Measurements from ENCODE around the gene PRPF38B.

The PRPF38B gene

DNA sequence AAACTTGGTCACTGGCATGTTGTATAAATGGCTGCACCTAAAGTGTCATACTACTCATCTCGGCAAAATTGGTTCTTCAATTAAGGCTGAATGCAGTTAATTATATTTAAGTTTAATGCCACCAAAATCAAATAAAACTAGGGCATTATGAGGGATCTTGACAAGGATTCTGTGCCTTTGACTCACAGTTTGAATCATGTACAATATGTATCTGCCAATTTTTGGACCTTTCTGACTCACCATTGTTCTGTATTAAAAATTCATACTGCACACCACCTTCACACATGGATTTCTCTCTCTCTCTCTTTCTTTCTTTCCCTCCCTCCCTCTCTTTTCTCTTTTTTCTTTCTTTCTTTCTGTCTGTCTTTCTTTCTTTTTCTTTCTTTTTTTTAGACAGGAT is 40.3 kb downstream of the PRPF38B start:
- Histone ChIP-seq H3K36me3 (ENCODE audit: control insufficient read depth, insufficient read depth, low read length) (no peaks in the 10 kb centered on the region), H3K4me3 (replicated peaks; ENCODE audit: low read depth, low read length) (no peak overlapping the region), H3K27me3 (replicated peaks; ENCODE audit: control insufficient read depth, insufficient read depth, low read length) (no peaks in the 10 kb centered on the region)
- TF ChIP-seq, protein P1, sequence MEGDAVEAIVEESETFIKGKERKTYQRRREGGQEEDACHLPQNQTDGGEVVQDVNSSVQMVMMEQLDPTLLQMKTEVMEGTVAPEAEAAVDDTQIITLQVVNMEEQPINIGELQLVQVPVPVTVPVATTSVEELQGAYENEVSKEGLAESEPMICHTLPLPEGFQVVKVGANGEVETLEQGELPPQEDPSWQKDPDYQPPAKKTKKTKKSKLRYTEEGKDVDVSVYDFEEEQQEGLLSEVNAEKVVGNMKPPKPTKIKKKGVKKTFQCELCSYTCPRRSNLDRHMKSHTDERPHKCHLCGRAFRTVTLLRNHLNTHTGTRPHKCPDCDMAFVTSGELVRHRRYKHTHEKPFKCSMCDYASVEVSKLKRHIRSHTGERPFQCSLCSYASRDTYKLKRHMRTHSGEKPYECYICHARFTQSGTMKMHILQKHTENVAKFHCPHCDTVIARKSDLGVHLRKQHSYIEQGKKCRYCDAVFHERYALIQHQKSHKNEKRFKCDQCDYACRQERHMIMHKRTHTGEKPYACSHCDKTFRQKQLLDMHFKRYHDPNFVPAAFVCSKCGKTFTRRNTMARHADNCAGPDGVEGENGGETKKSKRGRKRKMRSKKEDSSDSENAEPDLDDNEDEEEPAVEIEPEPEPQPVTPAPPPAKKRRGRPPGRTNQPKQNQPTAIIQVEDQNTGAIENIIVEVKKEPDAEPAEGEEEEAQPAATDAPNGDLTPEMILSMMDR (IDR thresholded peaks at IDR 0.05; ENCODE audit: insufficient read depth, low read length, poor library complexity, severe bottlenecking), result no peak
- DNase-seq (ENCODE audit: extremely low read depth, insufficient read length), result no peak

DNA sequence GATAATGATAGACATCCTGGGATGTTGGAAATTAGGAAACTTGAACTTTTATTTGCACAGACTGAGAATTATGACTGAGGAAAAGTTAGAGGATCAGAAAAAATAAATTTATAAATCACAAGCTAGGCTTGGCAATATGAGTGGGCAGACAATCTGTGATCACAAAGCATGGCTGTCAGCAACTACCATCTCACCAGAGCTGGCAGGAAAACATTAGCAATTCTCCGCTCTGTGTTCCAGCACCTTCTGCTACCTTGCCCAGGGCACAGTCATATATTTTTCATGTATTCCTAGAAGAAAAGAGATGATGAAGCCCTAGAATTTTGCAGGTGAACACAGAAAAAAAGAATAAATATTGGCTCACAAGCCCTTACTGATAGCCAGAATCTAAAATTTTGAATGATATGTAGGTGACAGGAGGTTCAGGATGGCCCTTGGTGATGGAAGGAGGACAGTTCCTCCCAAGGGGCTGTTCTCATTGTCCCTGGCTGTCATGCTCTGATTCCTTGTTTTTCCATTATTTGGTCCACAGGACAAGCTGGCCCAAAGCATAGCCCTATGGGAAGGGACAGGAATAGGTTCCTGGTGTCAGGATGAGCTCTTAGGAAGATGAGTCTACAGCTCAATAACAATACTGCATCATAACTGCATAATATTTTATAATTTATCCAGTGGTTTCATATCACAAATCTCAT is 42.2 kb downstream of the PRPF38B start:
- DNase-seq (ENCODE audit: extremely low read depth, insufficient read length), result no peak
- TF ChIP-seq, protein P1 (IDR thresholded peaks at IDR 0.05; ENCODE audit: insufficient read depth, low read length, poor library complexity, severe bottlenecking), result no peak
- H3K27me3 ChIP-seq (replicated peaks; ENCODE audit: control insufficient read depth, insufficient read depth, low read length), result no peaks in the 10 kb centered on the region; the same call in 1 of the 2 replicates
- H3K36me3 ChIP-seq (ENCODE audit: control insufficient read depth, insufficient read depth, low read length), result no peaks in the 10 kb centered on the region
- H3K4me3 ChIP-seq (replicated peaks; ENCODE audit: low read depth, low read length), result no peak overlapping the region

DNA sequence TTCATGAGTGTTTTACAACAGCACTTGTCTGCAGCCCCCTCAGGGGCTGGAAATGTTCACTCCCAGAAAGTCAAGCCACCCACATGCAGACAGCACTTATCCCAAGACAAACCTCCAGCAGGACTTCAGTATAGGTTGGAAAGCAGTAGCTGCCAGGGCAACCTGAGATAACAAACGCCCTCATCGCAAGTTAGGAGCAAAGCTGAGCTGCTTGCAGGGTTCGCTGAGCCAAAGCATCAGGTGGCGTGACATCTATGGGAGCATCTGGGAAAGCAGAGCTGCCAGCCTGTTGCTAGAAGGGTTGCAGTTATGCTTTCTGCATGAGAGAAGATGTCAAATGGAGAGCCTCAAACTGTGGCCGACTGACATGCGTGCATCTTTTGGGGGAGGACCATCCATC is 50.1 kb downstream of the PRPF38B start:
- DNase-seq (ENCODE audit: extremely low read depth, insufficient read length), result no peak
- TF ChIP-seq, protein P1 (IDR thresholded peaks at IDR 0.05; ENCODE audit: insufficient read depth, low read length, poor library complexity, severe bottlenecking), result no peak

DNA sequence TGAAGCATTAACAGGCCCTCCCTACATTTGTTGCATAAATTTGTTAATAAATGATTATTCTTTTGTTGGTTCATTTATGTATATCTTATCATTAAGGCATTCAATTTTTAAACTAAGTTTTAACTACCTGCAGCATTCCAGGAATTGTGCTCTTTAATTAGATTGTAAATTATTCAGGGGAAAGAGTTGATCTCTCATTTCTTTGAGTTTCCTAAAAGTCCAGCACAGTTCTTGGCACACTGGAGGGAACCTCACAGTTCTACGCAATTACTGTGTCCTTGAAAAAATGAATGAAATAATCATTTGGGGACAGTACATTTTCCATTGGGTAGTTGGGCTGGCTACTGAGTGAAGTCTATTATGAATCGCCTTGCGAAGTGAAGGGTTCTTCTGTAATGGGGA is 53.9 kb downstream of the PRPF38B start:
- Histone ChIP-seq H3K4me3 (replicated peaks; ENCODE audit: low read depth, low read length) (no peak overlapping the region), H3K27me3 (replicated peaks; ENCODE audit: control insufficient read depth, insufficient read depth, low read length) (no peaks in the 10 kb centered on the region), H3K36me3 (ENCODE audit: control insufficient read depth, insufficient read depth, low read length) (no peaks in the 10 kb centered on the region; the same call in 1 of the 2 replicates)
- no peak for DNase-seq (ENCODE audit: extremely low read depth, insufficient read length)
- TF ChIP-seq, protein P1 (IDR thresholded peaks at IDR 0.05; ENCODE audit: insufficient read depth, low read length, poor library complexity, severe bottlenecking), result no peak

More for the DNA sequence above, 50.1 kb downstream of the PRPF38B start:
- Histone ChIP-seq H3K4me3 (replicated peaks; ENCODE audit: low read depth, low read length) (no peak overlapping the region), H3K36me3 (ENCODE audit: control insufficient read depth, insufficient read depth, low read length) (no peaks in the 10 kb centered on the region), H3K27me3 (replicated peaks; ENCODE audit: control insufficient read depth, insufficient read depth, low read length) (no peaks in the 10 kb centered on the region; the same call in 1 of the 2 replicates)

DNA sequence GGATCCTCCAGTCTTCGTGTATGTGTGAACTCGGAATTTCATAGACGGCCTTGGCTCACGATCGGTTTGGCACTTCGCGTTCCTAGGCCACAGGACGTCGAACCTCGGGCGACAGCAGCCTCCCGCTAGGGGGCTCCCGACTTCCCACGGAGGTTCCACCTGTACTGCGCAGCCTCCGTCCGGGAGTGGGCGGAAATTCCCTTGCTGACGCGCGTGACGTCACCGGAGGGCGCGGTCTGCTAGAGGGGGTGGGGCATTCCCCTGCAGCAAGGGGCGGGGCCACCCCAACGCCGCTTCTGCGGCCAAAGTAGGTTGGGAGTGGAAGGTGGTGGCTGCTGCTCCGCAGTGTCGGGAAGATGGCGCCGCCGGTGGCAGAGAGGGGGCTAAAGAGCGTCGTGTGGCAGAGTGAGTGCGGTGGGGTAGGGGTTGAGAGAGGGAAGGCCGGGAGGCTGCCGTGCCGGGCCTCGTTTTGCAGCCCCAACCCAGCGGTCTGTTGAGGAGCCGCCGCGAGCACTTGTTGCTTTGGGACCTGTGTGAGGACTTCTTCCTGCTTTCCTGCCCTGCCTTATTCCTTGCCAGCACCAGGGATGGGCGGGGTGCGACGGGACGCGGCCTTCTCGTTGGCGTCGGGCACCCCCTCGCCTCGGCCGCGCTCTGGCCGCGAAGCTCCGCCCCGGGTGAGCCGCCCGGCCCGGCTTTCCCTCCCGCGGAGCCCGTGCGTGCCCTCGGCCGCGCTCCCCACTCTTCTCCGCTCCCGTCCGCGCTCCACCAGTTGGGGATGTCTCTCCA is 54.5 kb downstream of the PRPF38B start, which contains the start of gene STXBP3:
TSS of gene STXBP3 (plus strand) at position 293 of the 789 bp plus-strand sequence. CDS start at position 357, 64 bp downstream.
- Histone ChIP-seq H3K27me3 (replicated peaks; ENCODE audit: control insufficient read depth, insufficient read depth, low read length) (no peaks in the 10 kb centered on the region), H3K36me3 (ENCODE audit: control insufficient read depth, insufficient read depth, low read length) (no peaks in the 10 kb centered on the region; the same call in 1 of the 2 replicates), H3K4me3 (replicated peaks; ENCODE audit: low read depth, low read length) (peak within 1 kb of the TSS; percentile 93)
- TF ChIP-seq, protein P1 (IDR thresholded peaks at IDR 0.05; ENCODE audit: insufficient read depth, low read length, poor library complexity, severe bottlenecking), result peak; percentile 99
- peak; percentile 97 for DNase-seq (ENCODE audit: extremely low read depth, insufficient read length)

Data from GM06990 (cell line).